Measurements from ENCODE around the gene RAD51B. TPM values are rescaled to one million over a fixed set of nuclear protein-coding genes. Genes with fewer than 3 reads are reported as not detected.
A peak's percentile ranks its signal among the peaks of the same experiment; 100 is the strongest.

The RAD51B gene
- total RNA-seq, 4 donors from 2014 or later = 19.6 to 39.7 (median 25.4) TPM

DNA sequence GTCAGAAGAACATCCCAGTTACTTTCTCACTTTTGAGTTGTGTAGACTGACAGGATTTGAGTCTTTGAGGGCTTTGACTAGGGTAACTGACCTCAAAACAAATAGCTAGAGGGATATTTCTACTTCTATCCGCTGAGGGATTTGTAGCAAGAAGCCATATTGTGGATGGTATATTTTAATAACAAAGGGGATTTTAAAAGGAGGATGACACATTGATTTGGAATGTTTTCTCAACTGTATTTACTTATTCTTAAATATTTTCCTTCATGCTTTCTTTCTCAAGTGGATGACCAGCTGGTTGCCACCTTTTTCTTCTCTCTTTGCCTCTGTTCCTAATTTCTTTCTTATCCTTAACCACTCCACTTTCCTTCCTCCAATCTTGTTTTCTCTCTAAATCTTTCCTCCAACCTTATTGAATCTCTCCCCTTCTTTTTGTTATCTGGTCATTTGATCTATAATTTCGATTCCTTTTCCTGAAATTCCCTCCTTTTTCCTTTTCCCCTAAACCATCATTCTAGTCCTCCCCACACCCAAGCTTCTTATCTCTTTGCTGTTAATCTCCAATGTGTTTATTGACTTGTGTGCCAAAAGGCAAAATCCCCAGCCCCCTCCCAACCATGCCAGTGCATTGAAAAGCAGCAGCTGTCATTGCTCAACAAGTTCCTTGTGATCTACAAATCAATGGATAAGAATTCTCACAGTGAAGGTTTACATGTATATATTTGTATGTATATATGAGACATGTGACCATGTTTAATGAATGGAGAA lies 411.6 kb downstream of the RAD51B start:
- no peak for TF ChIP-seq POLR2A (IDR thresholded peaks at IDR 0.05)
- TF ChIP-seq, protein P1, sequence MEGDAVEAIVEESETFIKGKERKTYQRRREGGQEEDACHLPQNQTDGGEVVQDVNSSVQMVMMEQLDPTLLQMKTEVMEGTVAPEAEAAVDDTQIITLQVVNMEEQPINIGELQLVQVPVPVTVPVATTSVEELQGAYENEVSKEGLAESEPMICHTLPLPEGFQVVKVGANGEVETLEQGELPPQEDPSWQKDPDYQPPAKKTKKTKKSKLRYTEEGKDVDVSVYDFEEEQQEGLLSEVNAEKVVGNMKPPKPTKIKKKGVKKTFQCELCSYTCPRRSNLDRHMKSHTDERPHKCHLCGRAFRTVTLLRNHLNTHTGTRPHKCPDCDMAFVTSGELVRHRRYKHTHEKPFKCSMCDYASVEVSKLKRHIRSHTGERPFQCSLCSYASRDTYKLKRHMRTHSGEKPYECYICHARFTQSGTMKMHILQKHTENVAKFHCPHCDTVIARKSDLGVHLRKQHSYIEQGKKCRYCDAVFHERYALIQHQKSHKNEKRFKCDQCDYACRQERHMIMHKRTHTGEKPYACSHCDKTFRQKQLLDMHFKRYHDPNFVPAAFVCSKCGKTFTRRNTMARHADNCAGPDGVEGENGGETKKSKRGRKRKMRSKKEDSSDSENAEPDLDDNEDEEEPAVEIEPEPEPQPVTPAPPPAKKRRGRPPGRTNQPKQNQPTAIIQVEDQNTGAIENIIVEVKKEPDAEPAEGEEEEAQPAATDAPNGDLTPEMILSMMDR (IDR thresholded peaks at IDR 0.05) = no peak
- TF ChIP-seq EP300 (IDR thresholded peaks at IDR 0.05) = no peak
- TF ChIP-seq POLR2AphosphoS5 (IDR thresholded peaks at IDR 0.05) = no peak
- Histone ChIP-seq H3K9me3 (no peaks in the 10 kb centered on the region), H3K27me3 (no peaks in the 10 kb centered on the region), H3K4me1 (peaks cover 40% of the 10 kb centered on the region), H3K27ac (no peak overlapping the region), H3K4me3 (no peak overlapping the region), H3K36me3 (no peaks in the 10 kb centered on the region)
- 73% methylated on average over 2 of the region's 2 CpGs for WGBS
- DNase-seq (ENCODE audit: low spot score in 2 of 2) = no peak

DNA sequence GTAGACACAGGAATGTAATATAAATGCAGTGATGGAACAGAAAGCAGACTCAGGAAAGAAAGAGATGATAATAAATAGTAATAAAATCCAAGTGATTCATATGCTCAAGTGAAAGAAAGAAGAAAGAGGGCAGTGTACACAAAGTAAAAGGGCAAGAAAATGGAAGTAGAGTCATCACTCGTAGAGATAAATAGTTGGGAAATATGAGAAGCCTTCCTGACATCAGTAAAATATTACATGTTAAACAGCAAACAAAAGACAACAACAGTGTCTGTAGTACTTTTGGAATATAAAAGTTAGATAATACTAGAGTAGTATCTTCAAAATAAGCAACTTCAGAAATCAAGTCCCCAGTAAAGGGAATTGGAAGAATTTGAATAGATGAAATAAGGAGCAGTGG lies 412.3 kb downstream of the RAD51B start:
- Histone ChIP-seq H3K9me3 (no peaks in the 10 kb centered on the region), H3K36me3 (no peaks in the 10 kb centered on the region), H3K4me1 (peaks cover 43% of the 10 kb centered on the region), H3K4me3 (no peak overlapping the region), H3K27me3 (no peaks in the 10 kb centered on the region), H3K27ac (peak overlapping the region; percentile 68)
- 53% methylated on average over 1 of the region's 1 CpG for WGBS
- DNase-seq (ENCODE audit: low spot score in 2 of 2) = no peak
- TF ChIP-seq, protein P1 (IDR thresholded peaks at IDR 0.05) = no peak
- TF ChIP-seq POLR2A (IDR thresholded peaks at IDR 0.05) = no peak
- TF ChIP-seq POLR2AphosphoS5 (IDR thresholded peaks at IDR 0.05) = no peak
- no peak for TF ChIP-seq EP300 (IDR thresholded peaks at IDR 0.05)

DNA sequence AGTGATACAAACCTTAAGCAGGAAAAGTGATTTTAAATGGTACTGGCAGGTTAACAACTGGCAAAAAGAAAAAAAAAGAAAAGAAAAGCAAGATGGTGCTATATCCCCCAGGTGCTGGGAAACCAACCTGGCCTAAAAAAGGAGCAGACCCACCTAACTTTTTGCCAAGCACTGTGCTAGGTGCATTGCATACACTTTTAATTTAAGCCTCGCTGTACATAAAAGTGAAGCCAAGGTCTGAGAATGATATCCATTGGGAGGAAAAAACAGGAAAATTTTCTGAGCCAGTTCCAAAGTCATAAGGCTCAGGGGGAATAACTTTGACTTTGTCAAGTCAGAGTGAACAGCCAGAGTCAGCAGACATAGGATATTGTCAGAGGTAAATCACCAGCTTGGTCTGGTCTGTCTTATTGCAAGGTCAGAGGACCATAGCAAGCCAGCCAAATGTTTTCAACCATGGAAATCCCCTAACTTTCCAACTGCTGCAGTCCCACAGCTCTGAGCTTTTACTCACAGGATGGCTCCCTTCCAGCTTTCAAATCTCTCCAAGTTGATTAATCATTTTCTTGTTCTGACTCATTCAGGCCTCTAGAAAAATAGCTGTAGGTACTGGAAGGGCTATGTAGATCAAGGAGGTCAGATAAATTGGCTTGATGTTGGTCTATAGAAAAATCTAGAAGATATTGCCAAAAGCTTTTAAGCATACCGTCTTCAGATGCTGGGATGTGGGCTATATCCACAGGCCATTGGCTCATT lies 412.9 kb downstream of the RAD51B start:
- TF ChIP-seq, protein P1 (IDR thresholded peaks at IDR 0.05) = no peak
- TF ChIP-seq POLR2A (IDR thresholded peaks at IDR 0.05) = no peak
- no peak for TF ChIP-seq EP300 (IDR thresholded peaks at IDR 0.05)
- TF ChIP-seq POLR2AphosphoS5 (IDR thresholded peaks at IDR 0.05) = no peak
- Histone ChIP-seq H3K9me3 (no peaks in the 10 kb centered on the region), H3K4me3 (no peak overlapping the region), H3K36me3 (no peaks in the 10 kb centered on the region), H3K27me3 (no peaks in the 10 kb centered on the region), H3K4me1 (peaks cover 49% of the 10 kb centered on the region), H3K27ac (peak overlapping the region; percentile 68)
- 7% methylated on average over 2 of the region's 2 CpGs for WGBS
- peak in 1 of 2 donors; percentile 65 for DNase-seq (ENCODE audit: low spot score in 2 of 2)

DNA sequence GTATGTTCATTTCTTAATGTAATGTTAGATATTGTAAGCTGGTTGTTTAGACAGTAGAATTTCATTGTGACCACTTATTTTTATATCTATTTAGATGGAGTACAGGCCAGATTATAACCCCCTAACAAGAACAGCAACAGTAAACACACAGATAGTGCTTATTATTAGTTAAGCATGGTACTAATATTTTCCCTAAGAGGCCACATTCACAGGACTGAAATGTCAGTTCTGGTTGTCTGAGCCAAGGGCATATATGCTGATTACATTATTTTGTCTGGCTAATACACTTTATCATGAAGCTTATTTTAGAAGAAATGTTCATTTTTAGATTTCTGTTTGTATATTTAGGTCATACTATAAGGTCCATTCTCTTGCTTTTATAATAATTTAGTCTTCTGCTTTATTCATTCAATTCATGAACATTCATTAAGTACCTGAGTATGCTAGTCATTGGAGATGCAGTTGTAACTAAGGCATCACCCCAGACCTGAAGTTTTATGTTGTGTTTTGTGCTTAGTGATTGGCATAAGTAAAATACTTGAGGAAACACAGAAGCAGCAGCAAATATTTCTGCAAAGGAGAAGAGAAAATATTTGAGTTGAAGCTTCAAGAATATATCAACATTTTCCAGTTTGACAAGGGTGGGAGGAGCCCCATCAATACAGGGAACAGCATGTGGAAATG lies 413.7 kb downstream of the RAD51B start:
- Histone ChIP-seq H3K27me3 (no peaks in the 10 kb centered on the region), H3K4me1 (peaks cover 49% of the 10 kb centered on the region), H3K27ac (peak overlapping the region; percentile 55), H3K36me3 (no peaks in the 10 kb centered on the region), H3K4me3 (no peak overlapping the region), H3K9me3 (no peaks in the 10 kb centered on the region)
- TF ChIP-seq, protein P1 (IDR thresholded peaks at IDR 0.05) = no peak
- TF ChIP-seq POLR2AphosphoS5 (IDR thresholded peaks at IDR 0.05) = no peak
- no peak for TF ChIP-seq POLR2A (IDR thresholded peaks at IDR 0.05)
- no peak for TF ChIP-seq EP300 (IDR thresholded peaks at IDR 0.05)
- DNase-seq (ENCODE audit: low spot score in 2 of 2) = no peak
